ENCODE measurements around the gene COL1A1. TPM values are rescaled to one million over a fixed set of nuclear protein-coding genes. Genes with fewer than 3 reads are reported as not detected.

COL1A1 gene
- total RNA-seq, 1 experiment from 2014 or later, result 431 TPM

DNA sequence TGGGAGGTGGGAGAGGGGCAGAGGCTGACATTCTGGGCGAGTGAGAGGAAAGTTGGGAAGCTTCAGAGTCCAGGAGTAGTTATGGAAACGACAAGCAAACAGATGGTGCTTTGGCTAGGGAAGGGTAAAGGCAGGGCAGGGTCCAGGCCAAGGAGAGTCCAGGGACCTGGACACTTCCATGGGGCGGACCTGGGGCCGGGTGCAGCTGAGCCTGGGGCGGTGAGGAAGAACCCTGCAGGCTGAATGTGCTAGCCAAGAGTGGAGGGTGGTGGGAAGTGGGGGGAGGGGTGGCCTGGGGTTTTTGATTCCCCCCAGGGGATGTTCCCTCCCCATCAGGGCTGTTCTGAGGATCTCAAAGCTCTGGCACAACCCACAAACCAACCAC is 53.6 kb downstream of the COL1A1 start:
- Histone ChIP-seq H3K36me3 (peaks cover 62% of the 10 kb centered on the region), H3K9me3 (no peaks in the 10 kb centered on the region), H3K4me3 (peak overlapping the region; percentile 65), H3K27me3 (no peaks in the 10 kb centered on the region)
- peak; percentile 42 for DNase-seq

DNA sequence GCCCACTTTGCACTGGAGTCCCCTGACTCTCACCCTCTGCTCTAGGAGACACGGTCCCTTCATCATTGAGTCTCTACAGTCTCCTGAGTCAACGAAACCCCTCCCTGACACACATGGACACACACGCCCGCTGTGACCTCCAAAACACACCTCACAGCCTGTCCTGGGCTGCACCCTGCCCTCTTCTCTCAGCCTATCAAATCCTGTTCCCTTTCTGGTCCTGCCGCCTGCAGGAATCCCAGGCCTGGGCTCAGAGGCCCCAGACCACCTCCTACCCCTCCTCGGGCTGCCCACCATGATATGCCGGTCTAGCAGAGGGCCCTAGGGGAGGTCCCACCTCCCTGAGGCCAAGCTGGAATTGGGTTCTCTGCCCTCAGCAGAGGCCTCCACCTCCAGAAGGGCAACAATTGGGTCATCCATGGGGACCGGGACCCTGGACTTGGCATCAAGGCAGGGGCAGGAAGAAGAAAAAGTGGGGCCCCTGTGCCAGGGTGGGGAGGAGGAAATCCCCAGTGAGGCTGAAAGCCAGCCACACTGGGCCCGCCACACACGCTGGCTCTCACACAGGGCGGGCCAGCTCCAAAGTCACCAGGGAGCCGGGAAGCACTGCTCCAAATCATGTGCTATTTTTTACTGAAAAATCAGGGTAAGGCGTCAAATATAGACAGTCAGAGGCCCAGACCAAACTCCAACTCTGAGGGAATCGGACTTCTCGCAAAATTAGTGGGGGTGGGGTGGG is 54.3 kb downstream of the COL1A1 start:
- Histone ChIP-seq H3K36me3 (peaks cover 69% of the 10 kb centered on the region), H3K9me3 (no peaks in the 10 kb centered on the region), H3K4me3 (peak overlapping the region; percentile 65), H3K27me3 (no peaks in the 10 kb centered on the region)
- no peak for DNase-seq

DNA sequence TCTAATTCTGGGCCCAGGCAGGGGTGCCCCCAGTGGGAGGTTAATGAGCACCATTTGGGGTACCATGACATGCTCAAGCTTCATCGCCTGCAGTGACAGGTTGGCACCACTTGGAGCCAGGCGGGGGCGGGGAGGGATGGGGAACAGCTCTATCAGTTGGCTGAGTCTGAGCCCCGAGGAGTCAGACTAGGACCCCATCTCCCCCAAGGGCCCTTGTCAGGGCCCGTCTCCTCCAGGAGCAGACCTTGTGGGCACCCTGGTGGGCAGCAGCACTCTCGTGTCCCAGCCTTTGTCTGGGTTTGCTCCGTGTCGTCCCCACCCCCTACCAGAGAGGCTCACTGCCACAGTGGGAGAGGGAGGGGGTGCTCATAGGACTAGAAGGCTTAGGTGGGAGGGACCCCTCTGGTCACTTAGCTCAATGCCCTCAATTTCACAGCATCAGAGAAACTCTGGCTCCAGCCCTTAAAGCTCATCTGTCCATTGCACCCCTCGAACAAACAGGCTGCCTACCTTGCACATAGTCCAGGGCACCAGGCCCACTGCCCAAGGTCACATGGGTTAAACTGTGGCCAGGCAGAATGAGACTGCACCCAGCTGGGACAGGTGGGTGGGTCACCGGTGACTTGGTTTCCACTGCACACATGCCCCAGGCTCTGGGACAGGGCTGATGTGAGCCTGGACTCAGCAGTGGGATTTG is 55.1 kb downstream of the COL1A1 start:
- no peak for DNase-seq
- Histone ChIP-seq H3K4me3 (no peak overlapping the region), H3K27me3 (no peaks in the 10 kb centered on the region), H3K9me3 (no peaks in the 10 kb centered on the region), H3K36me3 (peaks cover 75% of the 10 kb centered on the region)

DNA sequence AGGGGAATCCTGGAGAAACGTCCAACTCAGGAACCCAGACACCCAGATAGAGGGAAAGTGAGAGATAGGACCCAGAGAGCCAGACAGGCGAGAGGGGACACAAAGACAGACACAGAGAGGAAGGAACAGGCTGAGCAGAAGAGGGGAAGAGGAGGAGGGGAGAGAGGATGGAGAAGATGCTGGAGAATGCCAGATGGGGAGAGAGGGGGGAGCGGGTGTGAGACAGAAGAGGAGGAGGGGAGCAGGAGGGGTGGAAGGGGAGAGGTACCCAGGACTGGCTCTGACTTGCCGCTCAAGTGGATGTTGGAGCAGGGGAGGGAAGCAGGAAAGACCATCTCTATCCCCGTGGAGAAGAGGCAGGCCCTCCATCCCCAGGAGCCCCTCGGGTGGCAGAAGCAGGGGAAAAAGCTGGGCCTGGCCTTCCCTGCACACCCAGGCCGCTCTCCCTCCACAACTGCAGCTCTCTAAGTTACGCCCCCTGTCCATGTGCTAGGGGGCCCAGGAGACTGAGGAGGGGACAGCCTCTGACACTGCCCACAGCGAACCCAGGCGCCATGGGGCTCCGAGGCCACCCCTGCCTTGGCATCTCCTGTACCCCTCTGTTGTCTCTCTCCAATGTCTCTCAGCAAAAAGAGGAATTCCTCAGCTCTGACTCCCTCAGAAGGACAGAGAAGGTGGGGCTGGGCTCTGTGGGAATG is 55.8 kb downstream of the COL1A1 start:
- Histone ChIP-seq H3K9me3 (no peaks in the 10 kb centered on the region), H3K27me3 (no peaks in the 10 kb centered on the region), H3K36me3 (peaks cover 81% of the 10 kb centered on the region), H3K4me3 (no peak overlapping the region)
- no peak for DNase-seq

DNA sequence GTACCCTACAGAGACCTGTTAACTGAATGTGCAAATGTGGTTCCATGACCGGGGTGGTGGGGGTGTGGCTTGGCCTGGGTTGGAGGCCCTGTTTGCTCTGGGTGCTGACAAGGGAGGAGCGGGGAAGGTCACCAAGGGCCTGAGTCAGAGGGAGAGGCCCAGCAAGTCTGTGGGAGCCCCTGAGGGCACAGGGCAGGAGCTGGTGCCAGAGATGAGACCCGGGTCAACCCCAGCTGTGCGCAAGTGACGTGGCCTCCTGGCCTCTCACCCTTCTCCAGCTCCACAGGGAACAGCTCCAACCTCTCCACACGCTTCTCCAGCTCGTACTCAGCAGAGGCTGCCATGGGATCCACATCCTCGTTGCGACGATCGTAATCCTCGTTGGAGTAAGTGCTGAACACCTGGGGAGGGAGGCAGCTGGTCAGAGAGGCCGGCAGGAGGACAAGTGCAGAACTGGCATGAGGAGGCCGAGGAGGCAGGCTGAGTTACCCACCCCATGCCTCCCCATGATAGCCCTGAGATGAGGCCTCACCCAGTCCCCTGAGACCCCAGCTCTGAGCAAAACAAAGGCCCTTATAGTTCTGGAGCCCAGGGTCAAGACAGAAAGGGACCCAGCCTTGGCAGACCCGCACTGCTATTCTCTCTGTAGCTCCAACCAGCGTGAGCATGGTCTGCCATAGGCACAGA is 56.4 kb downstream of the COL1A1 start:
- no peaks in the 10 kb centered on the region for H3K9me3 ChIP-seq
- DNase-seq, result no peak
- no peak overlapping the region for H3K4me3 ChIP-seq
- H3K27me3 ChIP-seq, result no peaks in the 10 kb centered on the region
- H3K36me3 ChIP-seq, result peaks cover 88% of the 10 kb centered on the region

DNA sequence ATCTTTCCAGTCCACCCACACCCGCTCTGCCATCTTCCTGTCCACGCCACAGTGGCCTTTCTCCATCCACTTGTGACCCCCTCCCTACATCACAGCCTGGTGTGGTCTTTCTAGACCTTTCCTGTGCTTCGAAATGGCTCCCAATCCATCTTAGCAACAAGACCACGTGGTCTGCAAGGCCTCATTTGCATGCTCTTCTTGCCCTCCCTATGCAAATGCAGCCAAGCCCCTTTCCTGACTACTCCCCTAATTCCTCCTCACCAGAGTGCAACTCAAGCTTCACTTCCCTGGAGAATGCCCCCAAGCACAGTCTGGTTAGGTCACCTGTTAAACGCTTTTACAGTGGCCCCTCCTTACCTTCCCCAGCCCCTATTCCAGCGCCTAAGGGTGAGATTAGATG is 57.1 kb downstream of the COL1A1 start:
- H3K36me3 ChIP-seq, result peaks cover 94% of the 10 kb centered on the region
- no peak overlapping the region for H3K4me3 ChIP-seq
- DNase-seq, result no peak
- no peaks in the 10 kb centered on the region for H3K9me3 ChIP-seq
- H3K27me3 ChIP-seq, result no peaks in the 10 kb centered on the region

DNA sequence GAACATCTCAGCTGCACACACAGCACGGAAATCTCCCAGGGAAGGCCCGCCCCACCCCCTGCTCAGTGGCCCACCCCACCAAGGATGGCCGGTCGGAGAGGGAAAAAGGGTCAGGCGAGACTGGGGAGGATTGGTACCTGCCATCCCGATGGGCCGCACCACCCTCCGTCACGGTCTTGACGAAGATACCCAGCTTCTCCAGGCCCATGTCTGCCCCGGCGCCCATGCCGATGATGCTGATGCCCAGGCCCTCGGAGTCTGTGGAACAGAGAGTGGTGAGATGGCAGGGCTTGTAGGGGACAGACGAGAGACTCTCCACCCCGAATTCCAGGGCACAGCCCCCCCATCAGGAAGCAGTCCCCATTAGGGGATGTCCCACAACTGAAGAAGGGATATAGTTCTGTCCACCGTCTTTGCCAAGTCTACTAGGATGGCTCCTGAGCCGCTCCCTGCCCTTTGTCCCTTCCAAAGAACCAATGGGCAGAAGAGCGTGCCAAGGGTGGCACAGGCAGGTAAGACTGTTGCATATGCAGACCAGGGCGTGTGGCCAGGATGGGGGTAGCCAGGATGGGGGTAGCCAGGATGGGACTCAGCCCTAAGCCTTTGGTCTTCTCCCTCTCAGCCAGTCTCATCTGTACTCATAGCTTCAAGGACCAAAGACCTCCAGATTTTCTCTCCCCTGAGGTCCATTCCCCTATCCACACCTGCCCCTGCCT is 57.8 kb downstream of the COL1A1 start:
- H3K36me3 ChIP-seq, result peaks cover 96% of the 10 kb centered on the region
- no peaks in the 10 kb centered on the region for H3K9me3 ChIP-seq
- no peaks in the 10 kb centered on the region for H3K27me3 ChIP-seq
- no peak overlapping the region for H3K4me3 ChIP-seq
- DNase-seq, result no peak

DNA sequence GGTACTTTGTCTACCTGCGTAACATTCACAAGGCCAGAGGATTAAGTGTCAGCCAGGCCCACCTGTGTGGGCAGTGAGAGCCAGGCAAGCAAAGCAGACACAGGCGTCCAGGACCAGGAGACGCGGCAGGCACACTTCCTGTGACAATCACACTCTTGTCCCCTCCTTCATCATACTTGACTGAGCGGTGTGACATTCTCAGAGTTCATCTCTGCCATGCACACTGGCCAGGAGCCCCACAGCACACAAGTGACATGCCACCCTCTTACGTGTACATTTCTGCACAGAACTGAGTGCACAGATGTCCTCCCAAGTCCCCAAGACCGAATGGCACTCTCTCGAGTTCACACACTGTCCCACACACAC is 59.7 kb downstream of the COL1A1 start:
- Histone ChIP-seq H3K4me3 (no peak overlapping the region), H3K27me3 (no peaks in the 10 kb centered on the region), H3K36me3 (peaks cover 96% of the 10 kb centered on the region), H3K9me3 (no peaks in the 10 kb centered on the region)
- no peak for DNase-seq

DNA sequence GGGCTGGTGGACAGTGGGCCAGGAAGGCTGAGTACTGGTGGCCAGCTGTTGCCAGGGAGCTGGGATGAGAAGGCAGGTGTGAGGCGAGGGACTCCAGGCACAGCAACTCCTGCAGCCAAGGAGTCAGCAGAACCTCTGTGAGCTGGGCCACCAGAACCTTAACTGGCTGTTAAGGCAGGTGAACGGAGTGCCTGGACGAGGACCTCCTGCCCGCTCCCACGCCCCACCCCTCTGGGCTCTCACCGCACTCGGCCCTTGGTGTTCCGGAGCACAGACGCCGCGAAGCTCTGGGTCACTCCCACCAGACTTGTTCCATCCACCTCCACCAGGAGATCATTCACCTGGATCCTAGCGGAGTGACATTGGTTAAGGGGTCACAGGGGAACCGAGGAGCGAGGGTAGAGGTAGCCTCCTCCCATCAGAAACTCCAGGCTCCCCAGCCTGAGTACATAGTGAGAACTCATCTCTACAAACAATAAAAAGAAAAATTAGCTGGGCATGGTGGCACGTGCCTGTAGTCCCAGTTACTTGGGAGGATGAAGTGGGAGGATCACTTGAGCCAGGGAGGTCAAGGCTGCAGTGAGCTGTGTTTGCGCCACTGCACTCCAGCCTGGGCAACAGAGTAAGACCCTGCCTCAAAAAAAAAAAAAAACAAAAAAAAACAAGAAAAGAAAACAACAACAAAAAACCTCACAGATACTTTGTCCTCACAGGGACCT is 60.2 kb downstream of the COL1A1 start:
- Histone ChIP-seq H3K4me3 (no peak overlapping the region), H3K27me3 (no peaks in the 10 kb centered on the region), H3K9me3 (no peaks in the 10 kb centered on the region), H3K36me3 (peaks cover 91% of the 10 kb centered on the region)
- DNase-seq, result no peak

DNA sequence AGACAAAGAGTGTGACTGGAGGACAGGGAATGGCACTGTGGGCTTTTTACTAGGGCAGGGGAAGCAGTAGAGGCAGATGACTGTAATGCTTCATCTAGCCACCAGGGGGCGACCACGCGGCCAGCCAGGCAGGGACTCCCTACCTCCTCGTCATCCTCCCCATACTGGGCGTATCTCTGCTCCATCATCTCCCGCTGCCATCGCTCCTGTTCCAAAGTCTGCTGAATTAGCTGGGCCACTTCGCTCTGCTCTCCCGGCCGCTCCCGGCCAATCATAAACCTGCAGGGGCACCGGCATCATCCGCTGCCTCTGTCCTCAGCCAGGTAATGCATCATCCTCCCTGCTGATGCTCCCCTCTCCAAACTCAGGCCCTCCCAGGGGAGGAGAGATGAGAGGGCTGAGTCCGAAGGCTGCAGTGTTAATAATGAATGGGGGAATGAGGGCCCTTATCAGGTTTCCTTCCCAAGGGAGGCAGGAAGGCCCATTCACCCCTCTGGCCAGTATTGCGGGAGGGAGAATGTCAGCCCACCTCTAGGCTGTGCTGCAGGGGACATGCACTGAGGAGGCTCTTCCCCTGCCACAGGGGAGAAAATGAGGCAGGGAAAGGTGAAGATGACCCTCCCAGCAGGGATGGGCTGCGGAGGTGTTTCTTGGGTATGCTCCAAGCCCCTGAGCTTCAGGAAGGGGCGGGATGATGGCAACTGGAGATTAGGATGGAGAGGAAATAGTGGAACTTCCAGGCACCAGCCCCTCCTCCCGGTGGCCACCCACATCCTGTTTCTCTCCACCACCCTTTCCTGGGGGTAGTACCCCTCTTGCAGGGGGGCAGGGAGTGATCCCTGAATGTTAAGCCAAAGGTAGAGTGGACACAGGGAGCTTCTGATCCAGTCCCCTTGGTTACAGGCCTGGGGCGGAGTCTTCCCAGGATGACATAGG is 61.2 kb downstream of the COL1A1 start:
- no peaks in the 10 kb centered on the region for H3K27me3 ChIP-seq
- H3K4me3 ChIP-seq, result no peak overlapping the region
- no peaks in the 10 kb centered on the region for H3K9me3 ChIP-seq
- H3K36me3 ChIP-seq, result peaks cover 83% of the 10 kb centered on the region
- DNase-seq, result peak; percentile 68

DNA sequence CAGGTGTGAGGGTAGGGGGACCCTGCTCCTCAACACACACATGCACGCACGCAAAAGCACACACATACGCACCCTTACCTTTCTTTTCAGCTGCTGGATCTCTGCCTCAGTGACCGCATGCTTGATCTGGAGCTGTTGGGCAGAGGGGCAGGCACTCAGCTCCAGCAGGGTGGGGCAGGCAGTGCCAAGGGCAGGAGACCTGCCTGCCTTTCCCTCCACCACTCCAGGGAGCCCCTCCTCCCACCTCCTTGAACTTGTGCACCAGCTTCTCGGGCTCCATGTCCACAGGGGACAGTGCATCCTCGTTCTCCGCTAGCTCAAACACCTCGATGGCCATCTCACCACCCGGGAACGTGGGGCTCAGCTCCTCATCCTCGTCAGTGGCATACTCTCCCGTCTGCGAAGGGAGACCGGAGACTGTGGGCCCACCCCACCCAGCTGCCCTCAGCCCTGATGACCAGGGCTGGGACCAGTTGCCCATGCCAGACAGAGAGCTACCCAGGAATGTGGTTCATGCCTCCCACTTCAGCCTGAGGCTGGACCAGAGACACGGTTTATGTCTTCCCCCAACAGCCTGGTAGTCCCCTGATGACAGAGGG is 62.1 kb downstream of the COL1A1 start:
- Histone ChIP-seq H3K36me3 (peaks cover 80% of the 10 kb centered on the region), H3K9me3 (no peaks in the 10 kb centered on the region), H3K4me3 (no peak overlapping the region), H3K27me3 (no peaks in the 10 kb centered on the region)
- DNase-seq, result no peak

DNA sequence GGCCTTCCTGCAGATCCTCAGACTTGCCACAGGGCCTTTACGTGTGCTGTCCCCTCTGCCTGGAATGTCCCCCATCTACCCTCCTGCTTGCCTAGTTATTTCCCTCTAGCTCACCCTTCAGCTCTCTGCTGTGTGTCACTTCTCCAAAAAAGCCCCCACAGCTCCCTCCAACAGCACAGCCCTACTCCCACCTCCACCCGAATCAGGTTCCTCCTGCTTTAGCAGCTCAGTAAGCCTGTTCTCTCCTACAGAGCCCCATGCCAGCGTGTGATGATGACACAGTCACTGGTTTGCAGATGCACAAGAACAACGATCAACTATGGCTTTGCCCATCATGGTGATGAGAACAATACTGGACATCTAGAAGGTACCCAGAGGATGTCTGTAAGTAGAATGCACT is 64.4 kb downstream of the COL1A1 start:
- Histone ChIP-seq H3K36me3 (peaks cover 73% of the 10 kb centered on the region), H3K27me3 (no peaks in the 10 kb centered on the region), H3K9me3 (no peaks in the 10 kb centered on the region), H3K4me3 (no peak overlapping the region)
- no peak for DNase-seq

DNA sequence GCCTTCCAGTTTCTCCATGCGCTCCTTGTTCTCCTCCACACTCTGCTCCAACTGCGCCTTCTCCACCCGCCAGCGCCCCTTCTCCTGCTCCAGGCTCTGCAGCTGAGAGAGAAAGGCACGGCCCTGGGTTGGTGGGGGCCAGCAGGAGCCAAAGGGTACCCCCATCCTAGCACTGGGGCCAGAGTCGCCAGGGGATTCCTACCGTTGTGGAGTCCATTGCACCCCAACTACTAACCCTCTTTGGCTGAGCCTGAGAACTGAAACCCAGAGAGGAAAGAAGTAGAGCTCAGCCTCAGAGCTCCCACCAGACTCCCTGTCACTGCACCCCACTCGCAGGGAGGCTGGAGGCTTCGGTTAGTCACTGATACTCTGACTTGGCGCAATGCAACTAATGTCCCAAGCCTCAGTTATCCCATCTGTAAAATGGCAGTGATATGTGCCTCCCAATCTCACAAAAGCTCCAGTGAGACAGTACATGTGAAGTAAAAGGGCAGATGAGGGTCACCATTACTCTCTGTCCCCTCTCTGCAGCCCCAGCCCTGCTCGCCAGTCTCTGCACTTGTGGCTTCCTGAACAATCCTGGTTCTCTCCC is 65.2 kb downstream of the COL1A1 start:
- Histone ChIP-seq H3K36me3 (peaks cover 67% of the 10 kb centered on the region), H3K27me3 (no peaks in the 10 kb centered on the region), H3K4me3 (no peak overlapping the region), H3K9me3 (no peaks in the 10 kb centered on the region)
- no peak for DNase-seq

DNA sequence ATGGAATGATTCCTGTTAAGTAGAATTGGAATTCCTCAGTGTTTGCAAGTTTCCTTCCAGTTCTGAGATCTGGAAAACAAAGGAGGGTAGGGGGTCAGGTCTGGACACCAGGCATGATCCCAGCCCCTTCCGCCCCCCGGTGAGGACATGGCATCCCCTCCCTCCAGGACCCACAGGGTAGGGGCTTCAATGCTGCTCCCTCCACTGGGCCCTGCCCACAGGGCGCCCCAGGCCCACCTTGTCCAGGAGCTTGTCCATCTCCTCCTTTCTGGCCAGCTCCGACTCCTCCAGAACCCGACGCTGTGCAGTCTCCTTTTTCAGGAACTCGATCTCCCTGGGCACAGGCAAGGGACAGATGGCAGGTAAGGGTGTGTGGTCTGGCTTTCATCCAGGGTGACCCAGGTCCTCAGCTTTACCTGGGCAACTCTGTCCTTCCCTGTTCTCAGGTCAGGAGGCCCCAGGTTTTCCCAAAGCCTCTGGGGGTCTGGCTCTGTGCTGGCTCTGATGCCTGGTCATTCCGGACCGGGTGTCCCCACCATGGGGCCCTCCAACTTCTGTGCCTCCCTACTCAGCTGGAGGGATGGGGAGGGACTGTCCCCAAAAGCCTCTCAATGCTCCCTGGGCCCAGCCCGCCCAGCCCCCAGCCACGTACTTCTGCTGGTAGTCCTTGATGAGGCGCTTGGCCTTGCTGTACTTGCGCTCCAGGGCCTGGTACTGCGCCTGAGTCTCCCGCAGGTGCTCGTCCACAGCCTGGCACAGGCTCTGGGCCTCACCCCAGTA is 65.9 kb downstream of the COL1A1 start:
- Histone ChIP-seq H3K4me3 (no peak overlapping the region), H3K9me3 (no peaks in the 10 kb centered on the region), H3K36me3 (peaks cover 60% of the 10 kb centered on the region), H3K27me3 (no peaks in the 10 kb centered on the region)
- no peak for DNase-seq

Measured in MG63 (cell line).